CD4-positive, alpha-beta T cell (primary cell): ENCODE measurements around the gene PAFAH2. TPM values are rescaled to one million over a fixed set of nuclear protein-coding genes. Genes with fewer than 3 reads are reported as not detected.

Experiments
- ATAC-seq: fragments of 200-7000 bp; cut with Tn5 transposase; one replicate; pipeline ENCODE4 v1.10.0; 2022; ENCODE audit warnings: mild to moderate bottlenecking; ENCODE audit not compliant: poor library complexity
- CTCF ChIA-PET: fragments of 350-600 bp; sonication (Branson Sonifier 250); formaldehyde crosslinking; loops from one replicate; lab custom pipeline; 2021; ENCODE audit warnings: antibody characterized with exemption, inconsistent platforms; lab: Charles Lee
- POLR2A ChIA-PET: fragments of 350-600 bp; sonication (Branson Sonifier 250); formaldehyde crosslinking; loops from one replicate; lab custom pipeline; 2021; ENCODE audit warnings: antibody characterized with exemption, inconsistent platforms; lab: Charles Lee
- DNase-seq, 14 experiments: peaks; one replicate each; pipeline ENCODE4 v3.0.0-alpha.2; 2013 to 2020; ENCODE audit warnings: mixed read lengths in 2 of 14
- H3K27ac ChIP-seq, 2 donors: one replicate each; pipeline versions ENCODE4 v1.5.1 to v1.7.0; 2013; ENCODE audit warnings: low read length in 2 of 2, low read depth in 1 of 2, mild to moderate bottlenecking in 1 of 2
- H3K27me3 ChIP-seq, 2 experiments: 1 replicate in 1 of 2; 2 replicates in 1 of 2; pipeline versions ENCODE4 v1.6.1 to v1.7.0; 2013; ENCODE audit warnings: low read length in 2 of 2, control low read depth in 1 of 2, mild to moderate bottlenecking in 1 of 2, moderate library complexity in 1 of 2; ENCODE audit not compliant: insufficient read depth in 2 of 2, control insufficient read depth in 1 of 2
- H3K36me3 ChIP-seq: one replicate; pipeline ENCODE4 v1.6.1; 2013; ENCODE audit warnings: low read length, control low read depth; ENCODE audit not compliant: insufficient read depth
- H3K4me1 ChIP-seq: one replicate; pipeline ENCODE4 v1.6.1; 2013; ENCODE audit warnings: low read length, control low read depth; ENCODE audit not compliant: insufficient read depth
- H3K4me3 ChIP-seq: one replicate; pipeline ENCODE4 v1.5.1; 2013; ENCODE audit warnings: mild to moderate bottlenecking, low read length, moderate library complexity
- H3K9me3 ChIP-seq, 2 experiments: 1 replicate in 1 of 2; 2 replicates in 1 of 2; pipeline versions ENCODE4 v1.6.1 to v1.7.0; 2013; ENCODE audit warnings: low read length in 2 of 2, mild to moderate bottlenecking in 2 of 2, control low read depth in 1 of 2, moderate library complexity in 1 of 2; ENCODE audit not compliant: control insufficient read depth in 1 of 2, insufficient read depth in 1 of 2
- H3K27ac Mint-ChIP-seq: one replicate; pipeline ENCODE4 v1.8.0; 2020; ENCODE audit warnings: mixed read lengths
- H3K27me3 Mint-ChIP-seq: one replicate; pipeline ENCODE4 v1.8.0; 2021; ENCODE audit warnings: mixed read lengths
- H3K36me3 Mint-ChIP-seq: one replicate; pipeline ENCODE4 v1.8.0; 2021; ENCODE audit warnings: low read depth, mixed read lengths
- H3K4me1 Mint-ChIP-seq: one replicate; pipeline ENCODE4 v1.8.0; 2021; ENCODE audit warnings: low read depth, mixed read lengths
- H3K4me3 Mint-ChIP-seq: one replicate; pipeline ENCODE4 v1.8.0; 2020; ENCODE audit warnings: mild to moderate bottlenecking, mixed read lengths
- H3K9me3 Mint-ChIP-seq: one replicate; pipeline ENCODE4 v1.8.0; 2020; ENCODE audit warnings: mixed read lengths
- CTCF ChIP-seq: fragments of 200-600 bp; IDR thresholded peaks from one replicate; pipeline ENCODE4 v1.8.0; 2022; ENCODE audit warnings: antibody characterized with exemption, mild to moderate bottlenecking
- intact Hi-C, 2 experiments: fragments of 100-400 bp; cut with DNase I in 1 of 2; cut with micrococcal nuclease in 1 of 2; formaldehyde crosslinking; loops; one replicate each; pipeline versions ENCODE4 v1.15.1 to v1.9.0; 2023 to 2025; cut with DNase I, micrococcal nuclease
- total RNA-seq, 174 experiments: library from RNA in 2 of 174; stranded (reverse) in 2 of 174; gene quantifications; one replicate each; pipeline ENCODE4 v1.2.3 and lab custom pipeline; 2021 to 2026

Gene PAFAH2
- total RNA-seq, 2 experiments from 2014 or later: 7.9 to 8.1 TPM

GRCh38 chr1:25959611-25960010 lies 38.3 kb downstream of the PAFAH2 start:
- Mint-ChIP-seq H3K4me3 (no peak overlapping the region), H3K36me3 (peaks cover 78% of the 10 kb centered on the region), H3K9me3 (no peaks in the 10 kb centered on the region), H3K27ac (no peak overlapping the region), H3K27me3 (no peaks in the 10 kb centered on the region), H3K4me1 (peaks cover 4% of the 10 kb centered on the region)
- POLR2A ChIA-PET: interaction anchor here (1.4 kb wide), 1 partner anchor 38 kb away, joined by 5 read pairs; the partner anchor contains the start of gene PAFAH2
- no peak for TF ChIP-seq CTCF
- no peak for DNase-seq
- Histone ChIP-seq H3K36me3 (peaks cover 44% of the 10 kb centered on the region), H3K4me3 (no peak overlapping the region), H3K27me3 (no peaks in the 10 kb centered on the region), H3K4me1 (no peaks in the 10 kb centered on the region), H3K9me3 (peaks cover 0 to 8% of the 10 kb centered on the region in 2 experiments), H3K27ac (no peak overlapping the region)
- no peak for ATAC-seq
- CTCF ChIA-PET: interaction anchor here (1.7 kb wide), 1 partner anchor 64 kb away, joined by 3 read pairs; no protein-coding TSS in a partner anchor
- intact Hi-C loops: no loop called here

- ChIA-PET CTCF (no interaction called here), POLR2A (interaction anchor here (0.5 to 1.0 kb wide), 3 partner anchors 32 to 298 kb away, joined by 3 to 4 read pairs (median 4); no protein-coding TSS in a partner anchor)
- Mint-ChIP-seq H3K27ac (no peak overlapping the region), H3K36me3 (peaks cover 66% of the 10 kb centered on the region), H3K4me3 (no peak overlapping the region), H3K4me1 (peaks cover 3% of the 10 kb centered on the region), H3K27me3 (no peaks in the 10 kb centered on the region), H3K9me3 (no peaks in the 10 kb centered on the region)
- TF ChIP-seq CTCF: no peak
- Histone ChIP-seq H3K36me3 (peaks cover 37% of the 10 kb centered on the region), H3K9me3 (peaks cover 0 to 8% of the 10 kb centered on the region in 2 experiments), H3K27ac (no peak overlapping the region), H3K4me3 (no peak overlapping the region), H3K27me3 (no peaks in the 10 kb centered on the region), H3K4me1 (no peaks in the 10 kb centered on the region)
- no peak for DNase-seq
- intact Hi-C loops: no loop called here
- no peak for ATAC-seq
Observed at GRCh38 chr1:25958465-25958864, 39.4 kb downstream of the PAFAH2 start.

- DNase-seq (no peak), ATAC-seq (no peak)
- Histone ChIP-seq H3K4me1 (no peaks in the 10 kb centered on the region), H3K27ac (no peak overlapping the region), H3K9me3 (peaks cover 0 to 8% of the 10 kb centered on the region in 2 experiments), H3K36me3 (peaks cover 14% of the 10 kb centered on the region), H3K4me3 (no peak overlapping the region), H3K27me3 (no peaks in the 10 kb centered on the region)
- TF ChIP-seq CTCF: no peak
- Mint-ChIP-seq H3K36me3 (peaks cover 37% of the 10 kb centered on the region), H3K9me3 (no peaks in the 10 kb centered on the region), H3K4me1 (peaks cover 3% of the 10 kb centered on the region), H3K4me3 (no peak overlapping the region), H3K27ac (no peak overlapping the region), H3K27me3 (no peaks in the 10 kb centered on the region)
- ChIA-PET CTCF (no interaction called here), POLR2A (no interaction called here)
- intact Hi-C loops: no loop called here
Observed at GRCh38 chr1:25955553-25955952, 42.3 kb downstream of the PAFAH2 start.
